Neutrophil (primary cell): ENCODE data around the gene RANBP17.

ENCODE experiments used
- H3K27ac ChIP-seq: fragments of 200-600 bp; sonication (generic); 2 replicates; pipeline ENCODE4 v1.5.1; 2016; ENCODE audit warnings: mild to moderate bottlenecking, moderate library complexity
- H3K27me3 ChIP-seq: fragments of 200-600 bp; sonication (generic); 2 replicates; pipeline ENCODE4 v1.6.0; 2016; ENCODE audit warnings: mild to moderate bottlenecking
- H3K36me3 ChIP-seq: fragments of 200-600 bp; sonication (generic); 2 replicates; pipeline ENCODE4 v1.5.1; 2017
- H3K4me1 ChIP-seq, 2 experiments: fragments of 200-600 bp in 1 of 2; sonication (generic) in 1 of 2; 1 replicate in 1 of 2; 2 replicates in 1 of 2; pipeline versions ENCODE4 v1.5.1 to v1.6.1; 2013 to 2016; ENCODE audit warnings: low read depth in 1 of 2, low read length in 1 of 2, mild to moderate bottlenecking in 1 of 2, moderate library complexity in 1 of 2; ENCODE audit not compliant: control insufficient read depth in 1 of 2, insufficient read depth in 1 of 2
- H3K4me3 ChIP-seq, 2 experiments: fragments of 200-600 bp in 1 of 2; sonication (generic) in 1 of 2; 1 replicate in 1 of 2; 2 replicates in 1 of 2; pipeline ENCODE4 v1.5.1; 2013 to 2016; ENCODE audit warnings: low read depth in 1 of 2, low read length in 1 of 2, mild to moderate bottlenecking in 1 of 2, moderate library complexity in 1 of 2
- H3K9me3 ChIP-seq: fragments of 200-600 bp; sonication (generic); 2 replicates; pipeline ENCODE4 v1.5.1; 2016
- TF ChIP-seq, protein P1 (sequence below): fragments of 200-600 bp; sonication (generic); IDR thresholded peaks from 2 replicates; pipeline ENCODE4 v1.5.1; 2016; ENCODE audit warnings: antibody characterized with exemption

Gene RANBP17

DNA sequence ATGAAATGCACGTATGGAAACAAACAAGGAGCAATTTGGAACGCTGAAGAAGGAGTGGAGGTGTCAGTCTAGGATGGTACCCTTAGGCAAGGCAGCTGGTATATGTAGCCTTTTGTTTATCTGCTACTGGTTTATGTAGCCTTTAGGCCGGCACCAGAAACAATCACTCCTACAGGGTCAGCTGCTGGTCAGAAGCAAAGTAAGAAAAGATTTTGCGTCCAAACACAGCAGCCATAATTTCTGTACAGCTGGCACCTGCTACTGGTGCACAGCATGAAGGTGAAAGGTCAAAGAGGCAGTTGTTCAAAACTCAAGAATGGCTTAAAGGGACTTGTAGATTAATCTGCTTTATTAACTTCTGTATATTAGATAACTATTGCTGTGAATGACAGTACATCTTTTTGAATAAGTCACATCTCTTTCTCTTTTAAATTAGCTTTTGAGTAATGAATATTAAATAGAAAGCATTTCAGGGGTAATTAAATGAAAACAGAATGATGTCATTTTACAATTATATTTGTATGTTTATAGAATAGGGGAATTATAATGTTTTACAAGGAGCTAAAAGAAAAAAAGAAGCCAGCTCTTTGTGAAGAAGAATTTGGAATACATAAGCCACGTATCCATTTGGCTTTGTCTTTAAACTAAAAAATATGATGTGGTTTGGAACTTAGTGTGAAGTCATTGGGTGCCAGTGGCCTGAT is 414.2 kb downstream of the RANBP17 start:
- TF ChIP-seq, protein P1, sequence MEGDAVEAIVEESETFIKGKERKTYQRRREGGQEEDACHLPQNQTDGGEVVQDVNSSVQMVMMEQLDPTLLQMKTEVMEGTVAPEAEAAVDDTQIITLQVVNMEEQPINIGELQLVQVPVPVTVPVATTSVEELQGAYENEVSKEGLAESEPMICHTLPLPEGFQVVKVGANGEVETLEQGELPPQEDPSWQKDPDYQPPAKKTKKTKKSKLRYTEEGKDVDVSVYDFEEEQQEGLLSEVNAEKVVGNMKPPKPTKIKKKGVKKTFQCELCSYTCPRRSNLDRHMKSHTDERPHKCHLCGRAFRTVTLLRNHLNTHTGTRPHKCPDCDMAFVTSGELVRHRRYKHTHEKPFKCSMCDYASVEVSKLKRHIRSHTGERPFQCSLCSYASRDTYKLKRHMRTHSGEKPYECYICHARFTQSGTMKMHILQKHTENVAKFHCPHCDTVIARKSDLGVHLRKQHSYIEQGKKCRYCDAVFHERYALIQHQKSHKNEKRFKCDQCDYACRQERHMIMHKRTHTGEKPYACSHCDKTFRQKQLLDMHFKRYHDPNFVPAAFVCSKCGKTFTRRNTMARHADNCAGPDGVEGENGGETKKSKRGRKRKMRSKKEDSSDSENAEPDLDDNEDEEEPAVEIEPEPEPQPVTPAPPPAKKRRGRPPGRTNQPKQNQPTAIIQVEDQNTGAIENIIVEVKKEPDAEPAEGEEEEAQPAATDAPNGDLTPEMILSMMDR = no peak
- H3K4me1 ChIP-seq = no peaks in the 10 kb centered on the region
- no peak overlapping the region for H3K27ac ChIP-seq
- peaks cover 5% of the 10 kb centered on the region for H3K27me3 ChIP-seq
- no peaks in the 10 kb centered on the region for H3K36me3 ChIP-seq
- no peak overlapping the region for H3K4me3 ChIP-seq
- no peaks in the 10 kb centered on the region for H3K9me3 ChIP-seq

DNA sequence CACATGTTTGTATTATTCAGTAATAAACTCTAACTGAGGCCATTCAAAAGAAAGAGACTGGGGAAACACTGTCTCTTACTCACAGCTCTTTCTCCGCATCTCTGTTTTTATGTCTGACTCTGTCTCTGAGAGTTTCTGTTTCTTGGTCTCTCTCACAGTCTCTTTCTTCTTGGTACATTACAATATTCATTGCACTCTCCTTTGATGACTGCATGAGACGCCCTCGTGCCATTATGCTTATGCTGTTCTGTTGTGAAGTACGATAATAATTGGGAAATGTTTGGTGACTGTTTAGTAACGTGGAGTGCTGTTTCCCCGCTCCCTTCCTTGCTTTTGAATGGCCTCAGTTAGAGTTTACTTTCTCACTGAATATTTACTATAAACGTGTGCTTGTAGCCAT is 421.9 kb downstream of the RANBP17 start:
- TF ChIP-seq, protein P1 = no peak

DNA sequence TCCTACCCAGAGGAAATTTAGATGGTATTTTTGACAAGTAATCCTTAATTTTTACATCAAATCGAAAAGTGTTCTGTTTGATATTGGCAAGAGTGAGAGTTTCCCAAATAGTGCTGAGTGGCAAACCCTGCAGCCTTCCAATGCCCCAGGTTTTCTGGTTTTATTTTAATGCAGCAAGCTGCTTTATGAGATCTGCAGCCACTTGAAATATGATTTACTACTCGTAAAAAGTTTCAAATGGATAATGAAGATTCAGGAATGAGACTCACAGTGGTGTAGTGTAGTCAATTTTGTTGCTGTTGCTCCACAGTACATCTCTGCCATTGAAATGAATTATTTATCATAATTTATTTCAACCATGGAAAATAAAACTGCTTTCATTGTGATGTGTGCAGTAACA is 423.6 kb downstream of the RANBP17 start:
- Histone ChIP-seq H3K4me1 (no peaks in the 10 kb centered on the region), H3K9me3 (no peaks in the 10 kb centered on the region), H3K27me3 (no peaks in the 10 kb centered on the region), H3K27ac (no peak overlapping the region), H3K4me3 (no peak overlapping the region), H3K36me3 (no peaks in the 10 kb centered on the region)
- TF ChIP-seq, protein P1 = no peak

More for the DNA sequence above, 421.9 kb downstream of the RANBP17 start:
- H3K4me1 ChIP-seq = no peaks in the 10 kb centered on the region
- H3K27me3 ChIP-seq = no peaks in the 10 kb centered on the region
- H3K4me3 ChIP-seq = no peak overlapping the region
- no peaks in the 10 kb centered on the region for H3K36me3 ChIP-seq
- H3K27ac ChIP-seq = no peak overlapping the region
- H3K9me3 ChIP-seq = no peaks in the 10 kb centered on the region

DNA sequence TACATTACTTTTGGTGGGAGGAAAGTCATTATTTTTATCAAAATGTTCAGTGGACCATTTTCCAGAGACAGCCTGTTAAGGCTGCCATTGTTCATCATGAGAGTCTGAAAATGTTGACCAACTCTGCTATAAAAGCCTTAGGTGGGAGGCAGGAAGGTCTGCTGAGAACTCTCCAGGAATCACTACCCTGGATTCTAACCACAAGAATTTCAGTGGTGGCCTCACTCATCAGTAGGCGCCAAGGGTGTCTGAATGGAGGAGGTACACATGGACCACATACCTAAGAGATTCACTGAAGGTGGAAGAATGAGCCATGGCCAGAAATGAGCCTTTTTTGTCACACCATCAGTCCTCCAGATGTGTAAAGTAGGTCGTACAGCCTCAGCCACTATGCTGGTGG is 426.2 kb downstream of the RANBP17 start:
- Histone ChIP-seq H3K27ac (no peak overlapping the region), H3K36me3 (no peaks in the 10 kb centered on the region), H3K9me3 (no peaks in the 10 kb centered on the region), H3K4me3 (no peak overlapping the region), H3K4me1 (no peaks in the 10 kb centered on the region), H3K27me3 (peaks cover 5% of the 10 kb centered on the region)
- TF ChIP-seq, protein P1 = no peak

DNA sequence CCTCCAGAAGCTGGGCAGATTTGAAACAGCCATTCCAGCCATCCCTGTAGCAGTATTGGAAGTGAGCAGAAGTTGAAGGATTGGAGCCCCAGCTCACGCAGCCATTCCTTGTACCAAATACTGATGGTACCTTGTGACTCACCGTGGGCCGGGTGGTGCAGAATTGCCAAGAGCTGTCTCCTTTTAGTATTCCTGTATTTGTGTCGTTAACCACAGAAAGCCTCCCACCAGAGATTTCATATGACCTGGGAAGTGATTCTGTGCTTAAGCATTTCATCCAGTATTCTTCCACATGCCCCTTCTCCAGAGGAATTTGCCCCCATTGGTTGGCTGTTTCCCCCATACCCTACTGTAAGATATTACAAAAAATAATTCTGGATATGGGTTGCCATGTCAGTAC is 429.6 kb downstream of the RANBP17 start:
- no peaks in the 10 kb centered on the region for H3K9me3 ChIP-seq
- H3K4me1 ChIP-seq = no peaks in the 10 kb centered on the region
- H3K4me3 ChIP-seq = no peak overlapping the region
- TF ChIP-seq, protein P1 = no peak
- peaks cover 5% of the 10 kb centered on the region for H3K27me3 ChIP-seq
- no peak overlapping the region for H3K27ac ChIP-seq
- no peaks in the 10 kb centered on the region for H3K36me3 ChIP-seq
